Stimulated activated CD4-positive, alpha-beta T cell treated with anti-CD3 and anti-CD28 coated beads, Interleukin-4, amount 100 ng/mL, for 24 hours (primary cell): ENCODE results near the gene CTDNEP1.

Experiments
- DNase-seq: peaks from one replicate; pipeline ENCODE4 v3.0.0-alpha.2; 2020

Gene CTDNEP1

GRCh38 chr17:7214300-7215135 is 37.0 kb downstream of the CTDNEP1 start:
- peak; percentile 99 for DNase-seq

DNA sequence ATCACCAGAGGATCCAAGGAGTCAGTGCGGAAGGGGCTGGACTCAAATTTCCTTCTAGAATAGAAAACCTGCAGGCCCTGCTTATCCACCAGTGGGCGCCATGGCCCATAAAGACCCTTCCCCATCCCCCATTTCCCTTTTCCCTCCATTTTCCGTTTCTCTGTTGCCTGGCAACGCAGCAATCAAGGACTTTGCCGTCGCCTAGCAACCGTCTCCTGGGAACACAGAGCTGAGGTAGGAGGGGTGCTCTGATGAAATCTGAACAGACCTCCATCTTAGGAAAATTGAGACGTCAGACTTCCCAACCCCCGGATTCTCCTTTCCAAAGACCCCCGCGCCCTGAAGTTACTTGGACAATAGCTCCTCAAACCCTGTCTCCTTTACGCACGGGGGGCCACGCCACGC is 37.6 kb downstream of the CTDNEP1 start:
- no peak for DNase-seq

- DNase-seq = no peak
Observed at GRCh38 chr17:7211491-7212273, 39.9 kb downstream of the CTDNEP1 start.

DNA sequence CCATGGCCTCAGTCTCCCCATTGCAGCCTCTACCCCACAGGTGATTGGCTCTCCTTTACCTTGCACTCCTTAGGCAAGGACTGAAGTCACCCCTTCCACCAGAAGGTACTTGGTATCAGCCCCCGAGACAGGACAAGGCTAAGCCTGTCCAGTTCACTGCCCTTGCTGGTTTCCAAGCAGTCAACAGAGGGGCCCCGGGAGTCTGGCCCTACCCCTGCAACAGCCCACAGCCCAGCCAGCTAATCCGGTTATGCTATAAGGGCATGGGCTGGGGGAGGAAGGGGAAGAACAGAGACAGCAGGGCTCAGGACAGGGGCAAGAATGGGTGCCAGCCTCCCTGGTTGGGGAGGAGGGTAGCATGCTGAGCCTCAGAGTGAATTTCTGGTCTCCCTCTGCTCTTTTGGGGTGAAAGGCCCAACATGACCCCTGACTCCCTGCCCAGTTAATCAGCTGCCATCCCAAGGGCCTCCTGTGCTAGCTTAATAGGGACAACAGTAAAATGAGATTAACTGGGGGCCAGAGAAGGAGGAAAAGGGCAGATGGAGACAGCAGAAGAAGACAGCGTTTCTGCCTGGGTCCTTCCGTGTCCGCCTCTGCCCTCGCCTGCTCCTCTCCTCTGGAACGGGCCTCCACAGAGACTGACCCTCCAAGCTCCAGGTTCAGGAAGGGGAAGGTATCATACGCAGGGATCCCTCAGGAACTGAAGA is 42.6 kb downstream of the CTDNEP1 start:
- no peak for DNase-seq

GRCh38 chr17:7208027-7208571 is 43.4 kb downstream of the CTDNEP1 start:
- DNase-seq = no peak

- no peak for DNase-seq
Observed at GRCh38 chr17:7207120-7208001, 44.2 kb downstream of the CTDNEP1 start.

- no peak for DNase-seq
Observed at GRCh38 chr17:7205561-7205960, 46.0 kb downstream of the CTDNEP1 start.

- peak; percentile 89 for DNase-seq
Observed at GRCh38 chr17:7204828-7205461, 46.6 kb downstream of the CTDNEP1 start.

GRCh38 chr17:7204336-7204735 is 47.2 kb downstream of the CTDNEP1 start:
- no peak for DNase-seq

DNA sequence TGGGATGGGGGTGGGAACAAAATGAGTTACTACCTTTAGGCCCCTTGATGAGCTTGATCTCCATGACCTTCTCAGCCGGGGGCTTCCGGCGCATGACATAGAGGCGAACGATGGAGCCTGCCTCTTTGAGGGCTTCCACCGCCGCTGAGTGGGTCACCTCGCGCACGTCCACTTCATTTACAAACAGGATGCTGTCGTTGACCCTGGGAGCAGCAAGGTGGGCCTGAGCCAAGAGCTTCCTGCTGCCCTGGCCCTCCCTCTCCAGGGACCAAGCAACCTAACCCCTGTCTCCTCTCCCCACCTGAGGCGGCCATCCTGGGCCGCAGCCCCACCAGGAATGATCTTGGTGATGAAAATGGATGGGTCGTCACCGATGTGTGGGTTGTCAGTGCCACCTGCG is 48.1 kb downstream of the CTDNEP1 start:
- DNase-seq = no peak

- no peak for DNase-seq
Observed at GRCh38 chr17:7196651-7197401, 54.7 kb downstream of the CTDNEP1 start.

DNA sequence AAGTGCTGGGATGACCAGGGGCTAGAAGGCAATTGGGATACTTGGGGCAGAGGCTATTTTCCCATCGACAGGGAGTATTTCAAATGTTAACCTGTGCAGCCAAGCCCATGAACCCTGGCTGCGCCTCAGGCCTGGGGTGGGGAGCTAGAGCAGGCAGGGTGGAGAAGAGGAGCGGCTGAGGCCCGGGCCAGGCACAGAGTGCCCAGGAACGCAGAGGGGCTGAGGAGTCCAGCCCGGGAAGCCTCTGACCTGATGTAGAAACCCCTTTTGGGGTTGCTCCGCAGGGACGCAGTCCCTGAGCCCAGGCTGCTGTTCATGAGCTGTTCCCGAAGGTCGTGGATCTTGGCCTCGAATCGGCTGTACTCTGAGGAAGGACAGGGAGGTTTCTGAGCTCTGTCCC is 55.6 kb downstream of the CTDNEP1 start:
- DNase-seq = no peak
